NCI-H345 (cell line): ENCODE measurements around the gene ETFRF1.
A peak's percentile ranks its signal among the peaks of the same experiment; 100 is the strongest.

Source experiments
- DNase-seq: peaks from one replicate; lab custom pipeline; 2025; lab: John Stamatoyannopoulos, UW

Gene ETFRF1

DNA sequence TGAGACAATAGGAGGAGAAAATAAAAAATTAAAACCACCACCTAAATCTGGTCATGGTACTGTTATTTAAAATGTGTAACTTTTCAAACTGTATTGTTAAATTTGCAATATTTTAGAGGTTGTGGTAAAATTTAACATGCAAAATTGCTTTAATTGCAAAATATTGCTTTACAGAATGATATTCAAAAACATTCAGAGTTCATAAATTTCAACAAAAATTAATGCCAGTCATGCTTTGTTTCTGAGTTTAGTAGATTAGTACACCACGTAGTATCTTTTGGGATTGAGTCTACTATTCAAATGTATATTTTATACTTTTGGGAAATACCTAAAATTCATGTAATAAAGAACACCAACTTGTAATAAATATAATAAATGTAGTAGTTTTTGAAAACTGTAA lies 18.3 kb downstream of the ETFRF1 start:
- no peak for DNase-seq

DNA sequence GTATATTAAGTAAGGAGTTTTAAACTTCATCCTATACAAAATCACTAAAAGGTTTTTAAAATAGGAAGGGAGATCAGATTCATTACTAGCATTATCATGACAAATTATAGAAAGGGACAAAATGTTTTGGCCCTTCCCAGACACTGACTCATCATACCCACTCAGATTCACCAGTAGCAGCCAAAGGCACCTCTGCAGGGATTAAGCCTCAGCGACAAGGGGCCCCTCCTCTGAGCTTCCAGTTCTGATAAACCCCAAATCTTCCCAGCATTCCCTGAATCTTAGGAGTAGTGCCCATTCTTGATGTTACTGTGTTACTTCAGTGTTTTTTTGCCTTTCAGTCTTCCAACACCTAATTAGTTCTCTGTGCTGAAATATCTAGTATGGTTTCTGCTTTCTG lies 41.2 kb downstream of the ETFRF1 start:
- no peak for DNase-seq

DNA sequence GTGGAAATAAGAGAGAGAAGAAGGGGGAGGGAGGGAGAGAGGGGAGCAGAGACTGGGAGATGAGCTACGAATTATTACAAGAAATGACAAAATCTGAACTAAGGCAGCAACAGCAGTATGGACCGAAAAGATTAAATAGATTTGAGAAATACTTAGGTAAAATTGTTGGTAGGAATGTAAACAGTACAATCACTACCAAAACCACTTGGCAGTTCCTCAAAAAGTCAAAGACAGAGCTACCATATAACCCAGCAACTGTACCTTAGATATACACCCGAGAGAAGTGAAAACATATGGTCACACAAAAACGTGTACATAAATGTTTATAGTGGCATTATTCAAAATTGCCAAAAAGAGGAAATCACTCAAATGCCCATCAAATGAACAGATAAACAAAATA lies 41.6 kb downstream of the ETFRF1 start:
- no peak for DNase-seq

GRCh38 chr12:25241167-25242020 lies 46.4 kb downstream of the ETFRF1 start:
- peak; percentile 18 for DNase-seq

GRCh38 chr12:25242981-25243679 lies 48.1 kb downstream of the ETFRF1 start:
- no peak for DNase-seq

GRCh38 chr12:25243680-25243990 lies 48.6 kb downstream of the ETFRF1 start:
- no peak for DNase-seq

DNA sequence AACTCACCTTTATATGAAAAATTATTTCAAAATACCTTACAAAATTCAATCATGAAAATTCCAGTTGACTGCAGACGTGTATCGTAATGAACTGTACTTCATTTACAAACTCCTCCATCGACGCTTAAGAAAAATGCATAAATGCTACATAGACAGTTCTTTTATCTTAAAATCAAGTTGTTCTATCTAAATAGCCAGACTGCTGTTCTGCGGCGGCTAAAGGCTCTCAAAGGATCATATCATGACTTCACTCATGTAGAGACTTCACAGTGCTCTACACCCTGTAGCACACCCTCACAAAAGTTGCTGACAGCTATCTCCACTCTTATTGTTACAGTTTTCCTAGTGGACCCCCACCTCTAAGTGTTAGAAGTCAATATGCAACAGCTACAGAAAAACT lies 50.5 kb downstream of the ETFRF1 start:
- no peak for DNase-seq

GRCh38 chr12:25248137-25248536 lies 53.1 kb downstream of the ETFRF1 start:
- DNase-seq = no peak

- no peak for DNase-seq
These were observed 53.7 kb downstream of the ETFRF1 start for GRCh38 chr12:25248732-25249131.

DNA sequence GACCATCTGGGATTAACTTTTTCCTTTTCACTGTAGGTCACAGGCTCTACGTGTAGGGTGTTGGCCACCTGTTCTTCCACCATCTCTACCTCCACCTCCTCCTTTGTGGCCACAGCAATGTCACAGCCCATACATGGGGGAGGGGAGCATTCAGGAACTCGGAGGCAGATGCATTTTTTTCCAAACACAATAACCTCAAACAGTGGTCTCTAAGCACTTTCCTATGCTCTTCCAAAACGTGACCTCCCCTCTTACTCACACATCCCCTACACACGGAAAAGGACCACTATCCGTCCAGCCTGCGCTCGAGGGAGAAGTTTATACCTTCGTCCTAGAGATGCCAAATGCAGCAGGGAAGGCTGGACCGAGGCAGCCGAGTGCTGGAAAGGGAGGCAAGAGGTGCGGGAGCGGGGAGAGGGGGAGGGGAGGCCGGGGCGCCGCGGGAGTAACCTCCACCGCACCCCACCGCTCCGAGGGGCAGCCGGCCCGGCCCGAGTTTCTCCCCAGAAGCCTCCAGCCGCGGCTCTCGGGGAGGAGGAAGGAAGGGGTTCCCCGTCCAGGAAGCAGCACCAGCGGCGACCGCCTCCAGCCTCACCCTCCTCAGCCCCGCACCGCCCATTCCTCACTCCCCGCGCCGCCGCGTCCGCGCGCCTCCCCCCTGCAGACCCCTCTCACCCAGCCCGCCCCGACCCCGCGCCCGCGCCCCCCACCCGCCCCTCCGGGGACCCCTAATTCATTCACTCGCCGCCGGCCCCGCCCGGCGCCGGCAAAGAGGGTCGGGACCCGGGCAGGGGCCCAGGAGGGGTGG lies 55.1 kb downstream of the ETFRF1 start:
- DNase-seq = peak; percentile 53

- DNase-seq = peak; percentile 97
These were observed 56.0 kb downstream of the ETFRF1 start, which contains the start of gene KRAS for GRCh38 chr12:25250744-25251730. Gene KRAS, minus strand, starts transcription at chr12:25250929.

- DNase-seq = no peak
These were observed 56.7 kb downstream of the ETFRF1 start for GRCh38 chr12:25251769-25252168.

DNA sequence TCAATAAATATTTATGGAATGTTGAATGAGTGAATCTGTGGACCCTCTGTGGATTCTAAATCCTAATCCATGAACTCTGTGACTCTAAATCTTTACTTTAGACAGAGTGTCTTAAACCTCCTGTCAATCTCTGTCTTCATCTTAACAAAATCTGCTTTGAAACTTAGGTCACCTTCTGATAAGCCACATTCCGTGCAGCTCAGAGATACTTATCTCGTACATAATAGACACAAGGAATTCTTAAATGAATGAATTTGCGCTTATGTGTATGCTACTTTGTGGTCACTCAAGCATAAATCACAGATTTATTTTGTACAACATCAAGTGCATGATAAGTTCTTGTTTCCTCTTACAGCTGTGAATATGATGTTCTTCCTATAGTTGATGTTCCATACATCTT lies 57.9 kb downstream of the ETFRF1 start:
- DNase-seq = no peak

- DNase-seq = no peak
These were observed 58.5 kb downstream of the ETFRF1 start for GRCh38 chr12:25253371-25254068.

- DNase-seq = no peak
These were observed 59.3 kb downstream of the ETFRF1 start for GRCh38 chr12:25254271-25254880.
